Astrocyte of the cerebellum (primary cell): Measurements from ENCODE around the gene KRTAP4-12.
"Not testable (repeated sequence)": the region's sequence is repeated elsewhere in the genome, so short reads cannot be mapped to it uniquely, and the experiment has no call there.

Source experiments
- DNase-seq: peaks from one replicate; pipeline ENCODE4 v3.0.0-alpha.2; 2011; ENCODE audit warnings: low read depth
- H3K4me3 ChIP-seq: 2 replicates; pipeline ENCODE4 v1.5.1; 2011; ENCODE audit warnings: mild to moderate bottlenecking, low read depth, low read length, moderate library complexity
- CTCF ChIP-seq: IDR thresholded peaks from 2 replicates; pipeline ENCODE4 v1.5.1; 2012; ENCODE audit warnings: low read length, low read depth, moderate library complexity, mild to moderate bottlenecking; ENCODE audit errors: missing control alignments
- in situ Hi-C: cut with HindIII; loops from 2 replicates; pipeline ENCODE4 v1.10.0; 2017; ENCODE audit warnings: low sequenced_read_pairs

The KRTAP4-12 gene

GRCh38 chr17:41141361-41141760, 17.4 kb upstream of the KRTAP4-12 start:
- H3K4me3 ChIP-seq, result no peak overlapping the region
- no peak for DNase-seq
- in situ Hi-C loops, result no loop called here
- TF ChIP-seq CTCF, result no peak

DNA sequence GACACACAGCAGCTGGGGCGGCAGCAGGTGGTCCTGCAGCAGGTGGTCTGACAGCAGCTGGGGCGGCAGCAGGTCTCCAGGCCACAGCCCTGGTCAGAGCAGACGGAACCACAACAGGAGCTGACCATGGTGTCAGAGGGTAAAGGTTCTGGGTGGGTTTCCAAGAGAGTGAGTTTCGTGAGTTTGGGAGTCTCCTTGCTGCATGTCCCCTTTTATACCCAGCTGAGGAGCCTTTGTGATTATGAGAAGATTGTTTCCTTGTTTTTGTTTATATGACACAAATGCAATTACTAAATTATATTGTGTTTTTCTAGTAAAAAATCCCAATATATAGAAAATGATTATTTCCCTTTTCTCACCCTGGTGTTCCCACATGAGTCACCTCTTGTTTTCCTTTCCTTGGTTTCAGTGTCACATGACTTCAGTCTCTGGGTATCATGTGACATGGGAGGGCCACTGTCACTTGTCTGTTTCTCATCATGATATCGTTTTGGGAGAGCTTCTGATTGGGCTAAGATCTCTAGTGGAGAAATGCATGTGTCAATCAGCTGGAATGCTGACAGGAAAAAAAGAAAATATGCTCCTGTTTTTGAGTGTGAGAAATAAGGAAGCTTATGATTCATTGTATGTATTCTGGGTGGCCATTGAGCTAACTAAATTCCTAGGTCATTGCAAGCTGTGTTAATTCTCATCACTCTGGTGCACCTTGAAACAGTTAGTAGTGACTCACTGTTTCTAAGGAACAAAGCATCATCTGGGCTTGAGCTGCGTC, 16.6 kb upstream of the KRTAP4-12 start, which contains the start of gene KRTAP4-6:
KRTAP4-6 (minus strand) TSS at position 185 of the 772 bp plus-strand sequence; CDS start at position 128, 57 bp downstream.
- no peak for TF ChIP-seq CTCF
- H3K4me3 ChIP-seq, result no peak within 1 kb of the TSS
- in situ Hi-C loops, result no loop called here
- DNase-seq, result no peak

GRCh38 chr17:41139865-41140264, 15.9 kb upstream of the KRTAP4-12 start:
- H3K4me3 ChIP-seq, in situ Hi-C loops, DNase-seq: not testable (repeated sequence)

GRCh38 chr17:41133880-41134735, 10.1 kb upstream of the KRTAP4-12 start:
- no peak for TF ChIP-seq CTCF
- DNase-seq, result no peak
- in situ Hi-C loops, result no loop called here
- H3K4me3 ChIP-seq, result no peak overlapping the region

GRCh38 chr17:41131979-41132378, 8.0 kb upstream of the KRTAP4-12 start:
- no peak overlapping the region for H3K4me3 ChIP-seq
- in situ Hi-C loops, result no loop called here
- no peak for TF ChIP-seq CTCF
- no peak for DNase-seq

GRCh38 chr17:41127371-41127770, 3.4 kb upstream of the KRTAP4-12 start:
- in situ Hi-C loops, result no loop called here
- no peak for TF ChIP-seq CTCF
- DNase-seq, result no peak
- no peak overlapping the region for H3K4me3 ChIP-seq

- no peak for DNase-seq
- H3K4me3 ChIP-seq, result no peak overlapping the region
- in situ Hi-C loops, result no loop called here
- no peak for TF ChIP-seq CTCF
Measured at GRCh38 chr17:41126412-41126811, 2.4 kb upstream of the KRTAP4-12 start.
